Effector memory CD4-positive, alpha-beta T cell (primary cell): ENCODE data around the gene CDC7.
A peak's percentile ranks its signal among the peaks of the same experiment; 100 is the strongest.
"Not testable (repeated sequence)": the region's sequence is repeated elsewhere in the genome, so short reads cannot be mapped to it uniquely, and the experiment has no call there.

ENCODE experiments used
- DNase-seq, 3 donors: peaks; one replicate each; pipeline ENCODE4 v3.0.0-alpha.2; 2020
- H3K27ac ChIP-seq: 2 replicates; pipeline ENCODE4 v1.7.0; 2013; ENCODE audit warnings: mild to moderate bottlenecking, low read length, moderate library complexity; ENCODE audit not compliant: insufficient read depth, poor library complexity, severe bottlenecking
- H3K27me3 ChIP-seq: replicated peaks from 2 replicates; pipeline ENCODE4 v1.7.0; 2013; ENCODE audit warnings: mild to moderate bottlenecking, low read length; ENCODE audit not compliant: insufficient read depth, control insufficient read depth, poor library complexity, severe bottlenecking
- H3K36me3 ChIP-seq: 2 replicates; pipeline ENCODE4 v1.7.0; 2013; ENCODE audit warnings: mild to moderate bottlenecking, low read length, moderate library complexity; ENCODE audit not compliant: control insufficient read depth, insufficient read depth
- H3K4me1 ChIP-seq: 2 replicates; pipeline ENCODE4 v1.7.0; 2013; ENCODE audit warnings: low read length, mild to moderate bottlenecking; ENCODE audit not compliant: control insufficient read depth, insufficient read depth, poor library complexity, severe bottlenecking
- H3K4me3 ChIP-seq: 2 replicates; pipeline ENCODE4 v1.7.0; 2013; ENCODE audit warnings: low read length, low read depth, mild to moderate bottlenecking; ENCODE audit not compliant: insufficient read depth, poor library complexity, severe bottlenecking
- H3K9me3 ChIP-seq: 2 replicates; pipeline ENCODE4 v1.7.0; 2013; ENCODE audit warnings: mild to moderate bottlenecking, low read length, moderate library complexity; ENCODE audit not compliant: control insufficient read depth
- total RNA-seq, 3 donors: gene quantifications; one replicate each; lab custom pipeline; 2026; lab: John Stamatoyannopoulos, UW

Gene CDC7
- total RNA-seq = 5.0 to 10.5 (median 8.3) reads per million in 3 donors

DNA sequence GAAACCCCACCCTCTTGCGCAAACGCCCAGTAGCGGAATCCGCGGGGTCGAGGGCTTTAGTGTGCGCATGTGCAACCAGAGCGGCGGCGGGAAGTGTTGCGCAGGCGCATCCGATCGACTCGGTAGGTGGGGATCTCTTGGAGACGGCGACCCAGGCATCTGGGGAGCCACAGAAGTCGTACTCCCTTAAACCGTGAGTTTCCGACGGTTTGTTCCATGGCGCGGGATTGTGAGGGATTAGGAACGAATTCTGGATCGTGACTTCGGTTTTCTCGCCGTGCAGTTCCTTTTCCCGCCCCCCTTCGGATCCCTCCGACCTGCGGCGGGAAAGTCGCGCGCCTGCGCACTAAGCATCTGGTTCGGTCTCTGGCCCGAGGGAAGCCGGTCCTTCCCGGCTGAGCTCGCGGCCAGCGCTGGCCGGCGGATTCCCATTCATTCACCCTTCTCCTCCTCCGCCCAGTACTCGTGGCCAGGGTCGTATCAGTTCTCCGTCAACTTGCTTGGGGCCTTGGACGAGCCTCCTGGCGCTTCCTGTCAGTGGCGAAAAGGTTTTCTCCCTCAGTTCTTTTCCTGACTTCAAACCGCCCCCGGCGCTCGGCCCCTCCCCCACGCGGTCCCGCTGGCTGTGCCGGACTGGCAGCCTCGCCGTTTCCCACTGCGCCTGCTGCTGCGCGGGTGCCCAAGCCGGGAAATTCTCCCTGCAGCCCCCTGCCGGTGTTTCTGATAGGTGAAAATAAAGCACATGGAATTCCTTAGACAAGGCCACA, at the start of gene CDC7:
CDC7 (plus strand) TSS at position 96 of the 767 bp plus-strand sequence. CDS start 866 bp downstream, outside the sequence.
- peak; percentile 62 to 78 (median 72) for DNase-seq
- Histone ChIP-seq H3K4me3 (peak within 1 kb of the TSS; percentile 99), H3K4me1 (no peaks in the 10 kb centered on the region), H3K9me3 (no peaks in the 10 kb centered on the region), H3K27ac (peak within 1 kb of the TSS; percentile 81), H3K36me3 (no peaks in the 10 kb centered on the region), H3K27me3 (no peaks in the 10 kb centered on the region)

GRCh38 chr1:91454136-91454535, 46.5 kb upstream of the CDC7 start:
- Histone ChIP-seq H3K4me3 (no peak overlapping the region), H3K9me3 (no peaks in the 10 kb centered on the region), H3K27me3 (no peaks in the 10 kb centered on the region), H3K27ac (no peak overlapping the region), H3K36me3 (no peaks in the 10 kb centered on the region), H3K4me1 (no peaks in the 10 kb centered on the region)
- no peak for DNase-seq

DNA sequence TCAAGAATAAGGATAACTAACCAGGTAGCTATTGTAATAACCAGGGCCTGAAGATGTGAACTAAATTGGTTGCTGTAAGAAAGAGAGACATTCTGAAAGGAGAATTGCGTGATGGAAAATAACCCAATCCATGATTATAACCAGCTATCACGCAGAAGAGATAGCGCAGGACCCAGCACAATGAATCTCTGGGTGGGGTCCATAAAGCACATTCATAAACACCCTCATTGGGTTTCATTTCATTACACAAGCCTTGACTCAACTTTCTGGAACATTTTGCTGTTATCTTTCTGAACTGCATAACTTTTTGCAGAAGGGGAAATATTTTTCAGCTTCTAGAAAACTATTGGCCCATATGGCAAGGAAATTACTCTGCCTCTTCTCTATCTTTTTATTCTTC, 45.3 kb upstream of the CDC7 start:
- DNase-seq = no peak
- H3K36me3 ChIP-seq = no peaks in the 10 kb centered on the region
- no peaks in the 10 kb centered on the region for H3K4me1 ChIP-seq
- no peak overlapping the region for H3K4me3 ChIP-seq
- no peak overlapping the region for H3K27ac ChIP-seq
- H3K9me3 ChIP-seq = no peaks in the 10 kb centered on the region
- no peaks in the 10 kb centered on the region for H3K27me3 ChIP-seq

DNA sequence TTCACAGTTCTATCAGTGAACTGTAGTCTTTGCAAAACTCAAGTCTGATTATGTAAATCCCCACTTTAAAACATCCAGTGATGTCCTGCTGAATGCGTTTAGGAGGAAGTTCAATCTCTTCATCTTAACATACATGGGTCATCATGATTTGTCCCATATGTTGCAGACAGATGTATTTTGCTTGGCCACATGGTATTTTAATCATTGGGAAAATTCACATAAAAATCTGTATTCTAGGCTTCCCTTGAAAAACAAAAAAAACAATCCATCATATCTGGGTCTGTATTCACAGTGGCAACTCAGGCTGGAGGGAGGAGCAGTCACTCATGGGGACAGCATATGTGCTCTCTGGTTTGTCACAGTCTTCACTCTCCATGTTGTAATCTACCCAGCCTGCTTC, 44.8 kb upstream of the CDC7 start:
- Histone ChIP-seq H3K27ac (no peak overlapping the region), H3K36me3 (no peaks in the 10 kb centered on the region), H3K4me1 (no peaks in the 10 kb centered on the region), H3K27me3 (no peaks in the 10 kb centered on the region), H3K4me3 (no peak overlapping the region), H3K9me3 (no peaks in the 10 kb centered on the region)
- DNase-seq = no peak

GRCh38 chr1:91465350-91465749, 35.3 kb upstream of the CDC7 start:
- not testable (repeated sequence) for H3K27me3 ChIP-seq, H3K9me3 ChIP-seq, H3K36me3 ChIP-seq, H3K4me3 ChIP-seq, H3K4me1 ChIP-seq, H3K27ac ChIP-seq, DNase-seq

DNA sequence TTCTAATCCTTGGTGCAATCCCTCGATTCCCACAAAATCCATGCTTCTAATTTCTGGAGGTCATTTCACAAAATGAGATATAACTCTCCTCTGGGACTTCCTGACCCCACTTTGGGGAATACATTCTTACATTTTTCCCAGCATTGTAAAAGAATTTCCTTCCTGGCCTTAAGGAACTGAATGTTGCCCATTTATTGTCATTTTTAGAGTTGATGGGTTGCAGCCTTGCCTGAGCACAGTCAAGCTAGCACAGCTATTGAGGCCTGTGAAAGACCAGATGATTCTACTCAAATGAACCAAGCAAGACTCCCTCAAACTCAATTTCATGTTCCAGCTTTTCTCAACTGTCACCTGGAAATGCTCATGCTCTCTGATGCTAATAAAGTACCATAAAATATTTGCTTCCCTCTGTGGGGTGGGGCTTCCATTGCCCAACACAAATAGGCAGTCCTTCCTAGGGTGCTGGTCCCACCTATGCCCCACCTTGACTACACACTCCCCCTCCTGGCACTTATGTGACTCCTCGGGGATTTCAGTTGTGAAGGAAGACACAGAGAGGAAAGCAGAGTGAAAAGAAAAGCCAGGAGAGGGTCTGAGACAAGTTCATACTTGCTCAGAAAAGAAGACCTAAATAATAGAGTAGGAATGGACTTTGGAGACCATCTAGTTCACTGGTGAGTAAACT, 24.0 kb upstream of the CDC7 start:
- Histone ChIP-seq H3K36me3 (no peaks in the 10 kb centered on the region), H3K9me3 (no peaks in the 10 kb centered on the region), H3K4me1 (no peaks in the 10 kb centered on the region), H3K4me3 (no peak overlapping the region), H3K27ac (no peak overlapping the region), H3K27me3 (no peaks in the 10 kb centered on the region)
- no peak for DNase-seq

DNA sequence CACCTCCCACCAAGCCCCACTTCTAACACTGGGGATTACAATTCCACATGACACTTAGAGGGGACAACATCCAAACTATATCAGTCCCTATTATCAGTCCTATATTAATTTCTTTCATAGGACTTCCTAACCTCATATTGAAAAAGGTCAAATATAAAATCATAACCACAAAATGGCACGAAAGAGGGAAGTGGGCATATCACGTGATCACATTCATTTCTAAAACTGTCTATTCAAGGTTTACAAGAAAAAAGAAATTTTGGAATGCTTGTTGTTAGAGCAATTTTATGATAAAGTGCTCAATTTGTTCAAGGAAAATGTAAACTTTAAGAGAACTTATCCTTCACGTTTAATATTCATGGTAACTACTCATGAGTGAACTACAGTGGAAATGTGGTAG, 13.2 kb upstream of the CDC7 start:
- no peak overlapping the region for H3K27ac ChIP-seq
- no peaks in the 10 kb centered on the region for H3K4me1 ChIP-seq
- no peaks in the 10 kb centered on the region for H3K27me3 ChIP-seq
- H3K4me3 ChIP-seq = no peak overlapping the region
- H3K36me3 ChIP-seq = no peaks in the 10 kb centered on the region
- no peak for DNase-seq
- no peaks in the 10 kb centered on the region for H3K9me3 ChIP-seq

DNA sequence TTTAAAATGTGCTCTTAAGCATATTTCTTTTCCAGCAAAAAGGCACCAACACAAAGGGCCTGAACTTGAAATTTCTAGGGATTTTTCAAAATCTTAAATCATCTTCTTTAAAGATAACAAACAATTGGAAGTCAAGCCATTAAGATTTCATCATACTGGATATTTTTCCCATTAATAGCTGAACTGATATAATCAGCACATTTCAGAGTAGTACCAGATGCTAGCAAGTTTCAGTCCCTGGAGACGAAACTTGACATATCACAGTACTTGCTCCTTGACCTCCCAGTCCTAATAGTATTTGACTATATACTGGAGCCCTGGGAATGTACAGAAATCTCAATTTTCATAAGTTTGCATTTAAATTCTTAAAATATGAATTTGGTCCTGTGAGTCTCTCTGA, 10.2 kb upstream of the CDC7 start:
- Histone ChIP-seq H3K36me3 (no peaks in the 10 kb centered on the region), H3K9me3 (no peaks in the 10 kb centered on the region)

GRCh38 chr1:91498035-91498434, 2.6 kb upstream of the CDC7 start:
- H3K4me1 ChIP-seq = no peaks in the 10 kb centered on the region
- no peak overlapping the region for H3K4me3 ChIP-seq
- DNase-seq = no peak
- no peak overlapping the region for H3K27ac ChIP-seq
- no peaks in the 10 kb centered on the region for H3K9me3 ChIP-seq
- no peaks in the 10 kb centered on the region for H3K36me3 ChIP-seq
- H3K27me3 ChIP-seq = no peaks in the 10 kb centered on the region

More for the DNA sequence above, 10.2 kb upstream of the CDC7 start:
- H3K27me3 ChIP-seq = no peaks in the 10 kb centered on the region
- no peak overlapping the region for H3K27ac ChIP-seq
- no peak overlapping the region for H3K4me3 ChIP-seq
- H3K4me1 ChIP-seq = no peaks in the 10 kb centered on the region
- DNase-seq = no peak

- no peaks in the 10 kb centered on the region for H3K9me3 ChIP-seq
- DNase-seq = no peak
- H3K4me3 ChIP-seq = no peak overlapping the region
- no peak overlapping the region for H3K27ac ChIP-seq
- no peaks in the 10 kb centered on the region for H3K27me3 ChIP-seq
- no peaks in the 10 kb centered on the region for H3K4me1 ChIP-seq
- H3K36me3 ChIP-seq = no peaks in the 10 kb centered on the region
These were observed 2.0 kb upstream of the CDC7 start for GRCh38 chr1:91498498-91499245.
